GM19025 (cell line): ENCODE data around the gene TCAF1.
"Not testable (repeated sequence)": the region's sequence is repeated elsewhere in the genome, so short reads cannot be mapped to it uniquely, and the experiment has no call there.

Experiments used
- ATAC-seq: cut with Tn5 transposase; IDR thresholded peaks from one replicate; pipeline ENCODE4 v1.9.1; 2021; ENCODE audit warnings: mild to moderate bottlenecking, low read depth, moderate library complexity; ENCODE audit not compliant: unreplicated experiment

TCAF1 gene

DNA sequence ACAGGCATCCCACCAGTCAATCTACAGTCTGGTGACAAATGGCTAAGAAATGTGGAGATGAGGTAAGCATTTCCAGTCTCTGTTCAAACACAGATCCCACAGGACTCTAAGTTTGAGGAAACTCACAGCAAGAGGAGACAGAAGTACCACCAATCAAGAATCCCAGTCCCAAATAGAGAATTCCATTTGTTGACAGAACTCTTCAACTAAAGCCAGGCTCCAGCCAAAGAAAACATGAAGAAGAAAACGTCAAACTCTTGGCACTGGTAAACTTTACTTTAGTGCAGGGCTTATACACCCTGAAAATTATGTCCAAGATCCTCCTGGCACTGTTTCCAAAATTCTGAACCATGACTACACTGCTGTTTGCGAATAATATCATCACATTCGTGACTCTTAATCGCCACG lies 95.3 kb downstream of the TCAF1 start:
- not testable (repeated sequence) for ATAC-seq
